ENCODE data around the gene DPP10. TPM values are rescaled to one million over a fixed set of nuclear protein-coding genes. Genes with fewer than 3 reads are reported as not detected.

The DPP10 gene
- total RNA-seq, 3 donors from 2014 or later, result 0.29 to 0.33 (median 0.32) TPM

- DNase-seq (ENCODE audit: low spot score in 2 of 2), result no peak
- Histone ChIP-seq H3K9me3 (no peaks in the 10 kb centered on the region), H3K27me3 (no peaks in the 10 kb centered on the region), H3K4me3 (no peak overlapping the region), H3K36me3 (no peaks in the 10 kb centered on the region), H3K4me1 (peaks cover 0 to 6% of the 10 kb centered on the region in 2 donors), H3K27ac (no peak overlapping the region)
- TF ChIP-seq POLR2A (IDR thresholded peaks at IDR 0.05) (no peak), POLR2AphosphoS5 (IDR thresholded peaks at IDR 0.05) (no peak), CTCF (IDR thresholded peaks at IDR 0.05) (no peak)
- intact Hi-C loops (cut with DNase I; ENCODE audit: low total_unique reads), result no loop called here
Observed at GRCh38 chr2:114546531-114546930, 104.1 kb downstream of the DPP10 start.

DNA sequence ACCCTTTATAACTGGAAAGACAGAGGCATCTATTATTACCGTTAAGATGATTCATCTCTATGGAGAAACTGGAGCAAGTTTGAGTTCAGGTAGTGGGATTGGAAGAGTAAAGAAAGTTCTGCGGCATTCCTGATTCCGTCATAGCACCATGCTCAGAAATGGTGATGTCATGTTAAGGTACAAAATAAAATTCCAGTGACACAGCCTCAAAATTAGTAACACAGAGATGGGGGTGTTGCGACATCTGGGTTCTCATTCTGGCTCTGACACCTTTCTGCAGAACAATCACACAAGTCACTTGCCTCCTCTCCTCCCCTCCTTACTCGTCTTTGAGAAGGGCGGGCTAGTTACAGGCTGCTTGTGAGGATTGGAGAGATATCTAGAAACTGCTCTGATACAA is 105.7 kb downstream of the DPP10 start:
- Histone ChIP-seq H3K4me3 (no peak overlapping the region), H3K27me3 (no peaks in the 10 kb centered on the region), H3K36me3 (no peaks in the 10 kb centered on the region), H3K27ac (no peak overlapping the region), H3K9me3 (no peaks in the 10 kb centered on the region), H3K4me1 (peaks cover 0 to 2% of the 10 kb centered on the region in 2 donors)
- intact Hi-C loops (cut with DNase I; ENCODE audit: low total_unique reads), result no loop called here
- no peak for TF ChIP-seq POLR2AphosphoS5 (IDR thresholded peaks at IDR 0.05)
- DNase-seq (ENCODE audit: low spot score in 2 of 2), result no peak

DNA sequence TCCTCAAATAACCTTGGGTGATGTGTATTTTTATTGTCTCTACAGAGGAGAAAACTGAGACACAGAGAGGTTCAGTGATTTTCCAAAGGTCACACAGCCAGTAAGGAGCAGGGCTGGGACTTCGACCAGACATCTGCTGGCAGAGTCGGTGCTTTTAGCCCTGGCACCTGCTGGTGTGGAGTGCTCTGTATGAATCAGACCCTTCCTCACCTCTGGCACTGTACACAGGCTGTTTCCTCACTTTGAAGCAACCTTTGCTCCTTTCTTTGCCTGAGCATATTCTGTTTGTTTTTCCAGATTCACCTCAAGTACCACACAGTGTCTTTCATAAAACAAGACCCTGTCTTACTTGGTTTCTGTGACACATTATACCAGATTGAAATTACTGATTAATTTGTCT is 107.9 kb downstream of the DPP10 start:
- no peak for TF ChIP-seq CTCF (IDR thresholded peaks at IDR 0.05)
- TF ChIP-seq POLR2AphosphoS5 (IDR thresholded peaks at IDR 0.05), result no peak
- TF ChIP-seq POLR2A (IDR thresholded peaks at IDR 0.05), result no peak
- no peak overlapping the region for H3K4me3 ChIP-seq
- no peak for DNase-seq (ENCODE audit: low spot score in 2 of 2)
- no peak overlapping the region for H3K27ac ChIP-seq
- intact Hi-C loops (cut with DNase I; ENCODE audit: low total_unique reads), result no loop called here
- no peaks in the 10 kb centered on the region for H3K4me1 ChIP-seq
- no peaks in the 10 kb centered on the region for H3K36me3 ChIP-seq
- no peaks in the 10 kb centered on the region for H3K9me3 ChIP-seq
- peaks cover 0 to 10% of the 10 kb centered on the region in 2 donors for H3K27me3 ChIP-seq

DNA sequence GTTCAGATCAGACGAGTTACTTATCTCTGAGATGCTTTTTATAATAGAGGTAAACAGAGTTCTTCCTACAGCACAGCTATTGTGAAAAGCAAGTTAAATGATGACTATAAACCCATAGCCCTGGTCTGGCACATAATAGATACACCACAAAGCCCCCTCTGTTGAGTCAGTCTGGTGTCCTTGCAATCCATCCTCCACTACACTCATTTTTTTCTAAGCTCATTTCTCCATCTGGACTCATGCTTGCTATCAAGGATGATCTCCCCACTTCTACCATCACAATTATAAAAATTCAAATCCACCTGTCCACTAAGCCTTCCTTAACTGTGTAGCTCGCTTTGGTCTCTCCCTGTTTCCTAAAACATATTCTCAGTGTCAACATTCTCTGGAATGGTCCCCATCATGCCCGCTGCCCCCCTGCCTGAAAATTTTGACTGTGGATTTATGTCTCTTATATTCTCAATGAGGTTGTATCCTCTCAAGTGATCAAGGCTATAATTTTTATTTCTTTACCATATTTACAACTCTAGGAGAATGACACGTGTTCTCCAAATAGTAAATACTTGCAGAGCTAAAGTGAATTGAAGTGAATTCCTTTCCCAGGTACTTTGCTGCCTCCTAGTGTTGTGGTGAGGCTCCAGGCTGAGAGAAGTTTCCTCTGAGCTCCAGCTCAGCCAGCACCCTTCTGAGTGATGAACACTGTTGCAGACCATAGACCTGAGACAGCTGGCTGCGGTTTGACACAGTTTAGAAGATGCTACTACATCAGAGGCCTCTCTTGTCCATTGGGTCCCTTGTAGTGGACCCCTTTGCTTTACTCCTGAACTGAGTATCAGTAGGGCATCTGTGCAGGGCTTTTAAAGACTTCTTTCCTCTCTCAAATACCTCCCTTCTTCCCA is 108.7 kb downstream of the DPP10 start:
- peak in 1 of 2 donors; percentile 24 for DNase-seq (ENCODE audit: low spot score in 2 of 2)

DNA sequence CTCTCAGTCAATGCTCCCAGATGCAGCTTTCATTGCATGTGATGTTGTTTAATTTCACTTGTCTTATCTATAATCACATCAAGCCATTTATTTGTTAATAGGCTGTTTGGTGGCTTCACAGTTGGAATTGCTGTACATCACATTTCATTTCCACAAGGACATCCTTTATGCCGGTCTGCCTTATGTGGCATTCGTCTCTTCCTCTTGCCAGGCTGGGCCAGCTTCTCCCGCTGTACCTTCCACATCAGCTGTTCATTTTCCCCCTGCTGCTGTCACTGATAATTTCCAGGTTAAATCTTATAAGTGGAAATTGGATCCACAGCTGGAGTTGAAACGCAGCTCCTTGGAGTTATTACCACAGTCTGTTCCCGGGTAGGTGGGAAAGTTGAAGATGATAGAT is 110.6 kb downstream of the DPP10 start:
- no peak overlapping the region for H3K27ac ChIP-seq

More for the DNA sequence above, 108.7 kb downstream of the DPP10 start:
- intact Hi-C loops (cut with DNase I; ENCODE audit: low total_unique reads), result no loop called here
- Histone ChIP-seq H3K9me3 (no peaks in the 10 kb centered on the region), H3K4me1 (no peaks in the 10 kb centered on the region), H3K27ac (no peak overlapping the region), H3K4me3 (no peak overlapping the region), H3K36me3 (no peaks in the 10 kb centered on the region), H3K27me3 (peaks cover 0 to 10% of the 10 kb centered on the region in 2 donors)
- peak in 2 of 3 donors; percentile 33 to 58 for TF ChIP-seq CTCF (IDR thresholded peaks at IDR 0.05)
- TF ChIP-seq POLR2A (IDR thresholded peaks at IDR 0.05), result no peak
- TF ChIP-seq POLR2AphosphoS5 (IDR thresholded peaks at IDR 0.05), result no peak

More for the DNA sequence above, 110.6 kb downstream of the DPP10 start:
- Histone ChIP-seq H3K4me1 (no peaks in the 10 kb centered on the region), H3K9me3 (no peaks in the 10 kb centered on the region), H3K4me3 (no peak overlapping the region), H3K27me3 (peaks cover 0 to 10% of the 10 kb centered on the region in 2 donors), H3K36me3 (no peaks in the 10 kb centered on the region)
- intact Hi-C loops (cut with DNase I; ENCODE audit: low total_unique reads), result no loop called here
- no peak for DNase-seq (ENCODE audit: low spot score in 2 of 2)
- TF ChIP-seq CTCF (IDR thresholded peaks at IDR 0.05), result no peak
- TF ChIP-seq POLR2A (IDR thresholded peaks at IDR 0.05), result no peak
- TF ChIP-seq POLR2AphosphoS5 (IDR thresholded peaks at IDR 0.05), result no peak
